Measurements from ENCODE around the gene MLNR. TPM values are rescaled to one million over a fixed set of nuclear protein-coding genes. Genes with fewer than 3 reads are reported as not detected.

MLNR gene
- total RNA-seq, 1 donor from 2014 or later: not detected

- no peak for DNase-seq (ENCODE audit: low read depth)
Observed at GRCh38 chr13:49225223-49226042, 5.3 kb downstream of the MLNR start.

GRCh38 chr13:49226613-49227012 is 6.5 kb downstream of the MLNR start:
- DNase-seq (ENCODE audit: low read depth): no peak

GRCh38 chr13:49234741-49235140 is 14.6 kb downstream of the MLNR start:
- no peak for DNase-seq (ENCODE audit: low read depth)

GRCh38 chr13:49235856-49236431 is 15.8 kb downstream of the MLNR start:
- no peak for DNase-seq (ENCODE audit: low read depth)

- DNase-seq (ENCODE audit: low read depth): no peak
Observed at GRCh38 chr13:49238621-49239020, 18.5 kb downstream of the MLNR start.

GRCh38 chr13:49240017-49240416 is 19.9 kb downstream of the MLNR start:
- peak; percentile 32 for DNase-seq (ENCODE audit: low read depth)

GRCh38 chr13:49241296-49241695 is 21.2 kb downstream of the MLNR start:
- DNase-seq (ENCODE audit: low read depth): no peak

GRCh38 chr13:49245101-49245500 is 25.0 kb downstream of the MLNR start:
- DNase-seq (ENCODE audit: low read depth): no peak

GRCh38 chr13:49246850-49247642 is 26.9 kb downstream of the MLNR start:
- no peak for DNase-seq (ENCODE audit: low read depth)

- DNase-seq (ENCODE audit: low read depth): peak; percentile 98
Observed at GRCh38 chr13:49247643-49248621, 27.8 kb downstream of the MLNR start, which contains the start of gene CDADC1. Gene CDADC1 (plus strand): TSS chr13:49247925. CDS start chr13:49248038, 113 bp downstream.

- no peak for DNase-seq (ENCODE audit: low read depth)
Observed at GRCh38 chr13:49248622-49249002, 28.5 kb downstream of the MLNR start.

- DNase-seq (ENCODE audit: low read depth): no peak
Observed at GRCh38 chr13:49251326-49251725, 31.2 kb downstream of the MLNR start.

GRCh38 chr13:49253310-49253709 is 33.2 kb downstream of the MLNR start:
- no peak for DNase-seq (ENCODE audit: low read depth)

- no peak for DNase-seq (ENCODE audit: low read depth)
Observed at GRCh38 chr13:49254007-49254406, 33.9 kb downstream of the MLNR start.

GRCh38 chr13:49256841-49257240 is 36.7 kb downstream of the MLNR start:
- DNase-seq (ENCODE audit: low read depth): peak; percentile 67

GRCh38 chr13:49258089-49258796 is 38.1 kb downstream of the MLNR start:
- DNase-seq (ENCODE audit: low read depth): no peak

- no peak for DNase-seq (ENCODE audit: low read depth)
Observed at GRCh38 chr13:49259586-49259985, 39.4 kb downstream of the MLNR start.

- DNase-seq (ENCODE audit: low read depth): no peak
Observed at GRCh38 chr13:49262634-49263033, 42.5 kb downstream of the MLNR start.

- DNase-seq (ENCODE audit: low read depth): no peak
Observed at GRCh38 chr13:49265822-49266221, 45.7 kb downstream of the MLNR start.

GRCh38 chr13:49271264-49271663 is 51.1 kb downstream of the MLNR start:
- no peak for DNase-seq (ENCODE audit: low read depth)
